Adrenal gland (tissue), 5 donors: ENCODE measurements around the gene GRK3.

Experiments
- POLR2A ChIP-seq, 2 donors: fragments of 450-650 bp; IDR thresholded peaks; one replicate each; pipeline ENCODE4 v1.6.1; 2017; ENCODE audit warnings: antibody characterized with exemption in 2 of 2, mild to moderate bottlenecking in 2 of 2, moderate library complexity in 1 of 2
- TF ChIP-seq, protein P1 (sequence below), 6 experiments: fragments of 450-650 bp in 4 of 6; fragments of 200-600 bp in 2 of 6; sonication (generic) in 1 of 6; IDR thresholded peaks; 1 replicate in 5 of 6; 2 replicates in 1 of 6; pipeline versions ENCODE4 v1.5.1 to v1.8.0; 2016 to 2021; ENCODE audit warnings: antibody characterized with exemption in 6 of 6, mild to moderate bottlenecking in 2 of 6, moderate library complexity in 1 of 6
- donor health status: DM: no; HTN: no; CAD: no.

DNA sequence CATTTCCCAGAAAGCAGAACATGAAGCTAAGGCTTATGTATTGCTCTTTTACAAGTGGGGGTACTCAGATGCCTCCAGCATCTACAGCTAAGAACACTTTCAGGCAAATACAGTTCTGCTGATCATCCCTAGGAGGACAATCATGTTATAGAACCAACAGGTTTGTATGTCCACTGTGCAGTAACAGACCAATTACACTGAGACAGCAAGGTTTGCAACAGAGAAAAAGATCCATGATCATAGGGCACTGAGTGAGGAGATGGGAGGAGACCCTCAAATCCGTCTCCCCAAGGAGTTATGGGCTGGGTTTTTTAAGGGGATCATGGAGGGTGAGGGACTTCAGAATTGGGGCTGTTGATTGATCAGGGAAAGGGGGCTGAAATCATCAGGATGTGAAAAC lies 39.1 kb upstream of the GRK3 start:
- no peak for TF ChIP-seq POLR2A (IDR thresholded peaks at IDR 0.05)
- TF ChIP-seq, protein P1, sequence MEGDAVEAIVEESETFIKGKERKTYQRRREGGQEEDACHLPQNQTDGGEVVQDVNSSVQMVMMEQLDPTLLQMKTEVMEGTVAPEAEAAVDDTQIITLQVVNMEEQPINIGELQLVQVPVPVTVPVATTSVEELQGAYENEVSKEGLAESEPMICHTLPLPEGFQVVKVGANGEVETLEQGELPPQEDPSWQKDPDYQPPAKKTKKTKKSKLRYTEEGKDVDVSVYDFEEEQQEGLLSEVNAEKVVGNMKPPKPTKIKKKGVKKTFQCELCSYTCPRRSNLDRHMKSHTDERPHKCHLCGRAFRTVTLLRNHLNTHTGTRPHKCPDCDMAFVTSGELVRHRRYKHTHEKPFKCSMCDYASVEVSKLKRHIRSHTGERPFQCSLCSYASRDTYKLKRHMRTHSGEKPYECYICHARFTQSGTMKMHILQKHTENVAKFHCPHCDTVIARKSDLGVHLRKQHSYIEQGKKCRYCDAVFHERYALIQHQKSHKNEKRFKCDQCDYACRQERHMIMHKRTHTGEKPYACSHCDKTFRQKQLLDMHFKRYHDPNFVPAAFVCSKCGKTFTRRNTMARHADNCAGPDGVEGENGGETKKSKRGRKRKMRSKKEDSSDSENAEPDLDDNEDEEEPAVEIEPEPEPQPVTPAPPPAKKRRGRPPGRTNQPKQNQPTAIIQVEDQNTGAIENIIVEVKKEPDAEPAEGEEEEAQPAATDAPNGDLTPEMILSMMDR (IDR thresholded peaks at IDR 0.05) = no peak
